Kidney (tissue), 14 donors: Measurements from ENCODE around the gene NIN. TPM values are rescaled to one million over a fixed set of nuclear protein-coding genes. Genes with fewer than 3 reads are reported as not detected.

Experiments
- DNase-seq, 5 donors: peaks; one replicate each; pipeline ENCODE4 v3.0.0-alpha.2; 2013 to 2020
- FAIRE-seq: peaks from 2 replicates; lab custom pipeline; 2012; peaks lifted over from hg19 to GRCh38; lab: Jason Lieb, UNC
- H3K27ac ChIP-seq, 2 donors: one replicate each; pipeline ENCODE4 v1.7.0; 2013; ENCODE audit warnings: low read depth in 2 of 2, low read length in 2 of 2, inconsistent platforms in 1 of 2
- H3K27me3 ChIP-seq: one replicate; pipeline ENCODE4 v1.7.1; 2013; ENCODE audit warnings: low read length, inconsistent platforms; ENCODE audit not compliant: control insufficient read depth, insufficient read depth
- H3K36me3 ChIP-seq, 3 donors: one replicate each; pipeline versions ENCODE4 v1.7.0 to v1.7.1; 2013; ENCODE audit warnings: low read length in 3 of 3, control low read depth in 1 of 3, inconsistent platforms in 1 of 3; ENCODE audit not compliant: insufficient read depth in 3 of 3, control insufficient read depth in 2 of 3
- H3K4me1 ChIP-seq, 3 donors: one replicate each; pipeline versions ENCODE4 v1.7.0 to v1.7.1; 2013; ENCODE audit warnings: low read length in 3 of 3, inconsistent platforms in 1 of 3, low read depth in 1 of 3; ENCODE audit not compliant: control insufficient read depth in 2 of 3, insufficient read depth in 2 of 3
- H3K4me3 ChIP-seq, 3 donors: one replicate each; pipeline versions ENCODE4 v1.7.0 to v1.8.1; 2013; ENCODE audit warnings: low read length in 3 of 3, control low read depth in 1 of 3, inconsistent platforms in 1 of 3
- H3K9ac ChIP-seq, 3 donors: one replicate each; pipeline versions ENCODE4 v1.7.0 to v1.7.1; 2013; ENCODE audit warnings: low read length in 3 of 3, control low read depth in 1 of 3, inconsistent platforms in 1 of 3
- H3K9me3 ChIP-seq, 3 donors: one replicate each; pipeline versions ENCODE4 v1.7.0 to v1.7.1; 2013; ENCODE audit warnings: low read length in 3 of 3, control low read depth in 1 of 3, inconsistent platforms in 1 of 3; ENCODE audit not compliant: control insufficient read depth in 2 of 3, insufficient read depth in 1 of 3
- intact Hi-C: fragments of 100-400 bp; cut with DNase I; formaldehyde crosslinking; loops from one replicate; pipeline ENCODE4 v1.11.1; 2022
- polyA plus RNA-seq: library from polyadenylated mRNA; stranded (reverse); fragments of 350-450 nt; fragmentation: Illumina TruSeq; extraction: RNeasy Lipid Tissue Mini Kit (QIAGEN cat#74804); gene quantifications from one replicate; pipeline ENCODE4 v1.2.3, GENCODE V29; 2014; ENCODE audit warnings: low read depth, low replicate concordance; ENCODE audit not compliant: insufficient read depth
- total RNA-seq: library from RNA; stranded (reverse); fragmentation: NEBNext Ultra II Directional; extraction: Animal tissue kit (Norgen Biotek cat#: 25700); gene quantifications from one replicate; pipeline ENCODE4 v1.2.1, GENCODE V29; 2021
- TF ChIP-seq, protein P1 (sequence below): IDR thresholded peaks from 3 replicates; pipeline ENCODE4 v1.5.1; 2012; ENCODE audit warnings: mild to moderate bottlenecking, moderate library complexity, borderline replicate concordance; ENCODE audit not compliant: insufficient read depth; ENCODE audit errors: extremely low read depth
- donor health status: control.
- donor health status: control.
- donor health status: control.
- donor health status: control.
- donor health status: control.
- donor health status: DM: yes; HTN: yes; CAD: no.
- donor health status: Normal renal cell carcinoma (clear cell type).

The NIN gene
- total and polyA plus RNA-seq, 2 donors from 2014 or later, result 3.6 to 40.0 TPM

DNA sequence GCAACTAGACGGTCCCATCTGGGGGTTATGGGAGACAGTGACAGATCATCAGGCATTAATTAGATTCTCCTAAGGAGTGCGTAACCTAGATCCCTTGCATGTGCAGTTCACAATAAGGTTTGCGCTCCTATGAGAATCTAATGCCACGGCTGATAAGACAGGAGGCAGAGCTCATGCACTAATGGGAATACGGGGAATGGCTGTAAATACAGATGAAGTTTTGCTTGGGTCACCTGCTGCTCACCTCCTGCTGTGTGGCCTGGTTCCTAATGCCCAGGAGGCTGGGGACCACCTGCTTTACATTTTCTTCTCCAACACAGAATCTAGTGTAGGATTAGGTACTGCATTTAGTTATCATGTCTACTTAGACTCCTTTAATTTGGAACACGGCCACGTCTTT, 113.2 kb downstream of the NIN start:
- no peaks in the 10 kb centered on the region for H3K4me1 ChIP-seq
- no peaks in the 10 kb centered on the region for H3K9me3 ChIP-seq
- peak in 1 of 5 donors; percentile 7 for DNase-seq
- H3K27me3 ChIP-seq, result no peaks in the 10 kb centered on the region
- no peak overlapping the region for H3K27ac ChIP-seq
- intact Hi-C loops, result no loop called here
- TF ChIP-seq, protein P1, sequence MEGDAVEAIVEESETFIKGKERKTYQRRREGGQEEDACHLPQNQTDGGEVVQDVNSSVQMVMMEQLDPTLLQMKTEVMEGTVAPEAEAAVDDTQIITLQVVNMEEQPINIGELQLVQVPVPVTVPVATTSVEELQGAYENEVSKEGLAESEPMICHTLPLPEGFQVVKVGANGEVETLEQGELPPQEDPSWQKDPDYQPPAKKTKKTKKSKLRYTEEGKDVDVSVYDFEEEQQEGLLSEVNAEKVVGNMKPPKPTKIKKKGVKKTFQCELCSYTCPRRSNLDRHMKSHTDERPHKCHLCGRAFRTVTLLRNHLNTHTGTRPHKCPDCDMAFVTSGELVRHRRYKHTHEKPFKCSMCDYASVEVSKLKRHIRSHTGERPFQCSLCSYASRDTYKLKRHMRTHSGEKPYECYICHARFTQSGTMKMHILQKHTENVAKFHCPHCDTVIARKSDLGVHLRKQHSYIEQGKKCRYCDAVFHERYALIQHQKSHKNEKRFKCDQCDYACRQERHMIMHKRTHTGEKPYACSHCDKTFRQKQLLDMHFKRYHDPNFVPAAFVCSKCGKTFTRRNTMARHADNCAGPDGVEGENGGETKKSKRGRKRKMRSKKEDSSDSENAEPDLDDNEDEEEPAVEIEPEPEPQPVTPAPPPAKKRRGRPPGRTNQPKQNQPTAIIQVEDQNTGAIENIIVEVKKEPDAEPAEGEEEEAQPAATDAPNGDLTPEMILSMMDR, result no peak
- H3K9ac ChIP-seq, result no peak overlapping the region
- no peak overlapping the region for H3K4me3 ChIP-seq
- peaks cover 0 to 4% (median 0%) of the 10 kb centered on the region in 3 donors for H3K36me3 ChIP-seq
- FAIRE-seq, result no peak

DNA sequence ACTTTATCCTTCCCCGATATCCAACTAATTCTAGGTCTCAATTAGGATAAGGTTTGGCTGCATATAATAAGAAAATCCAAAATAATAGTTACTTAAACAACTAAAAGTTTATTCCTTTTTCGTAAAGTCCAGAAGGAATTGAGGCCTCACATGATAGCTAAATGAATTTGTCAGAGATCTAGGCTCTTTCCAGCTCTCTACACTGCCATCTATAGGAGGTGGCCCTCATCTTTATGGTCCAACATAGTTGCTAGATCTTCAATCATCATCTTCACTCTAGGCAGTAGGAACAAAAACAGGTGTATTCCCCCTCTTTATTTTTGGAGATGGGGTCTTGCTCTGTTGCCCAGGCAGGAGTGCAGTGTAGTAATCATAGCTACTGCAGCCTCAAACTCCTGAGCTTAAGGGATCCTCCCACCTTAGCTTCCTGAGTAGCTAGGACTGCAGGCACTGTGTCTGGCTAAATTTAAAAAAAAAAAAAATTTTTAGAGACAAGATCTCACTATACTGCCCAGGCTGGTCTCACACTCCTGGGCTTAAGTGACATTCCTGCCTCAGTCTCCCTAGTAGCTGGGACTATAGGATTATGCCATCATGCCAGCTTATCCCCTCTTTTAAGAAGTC, 116.4 kb downstream of the NIN start:
- Histone ChIP-seq H3K36me3 (no peaks in the 10 kb centered on the region), H3K9me3 (no peaks in the 10 kb centered on the region), H3K27ac (no peak overlapping the region), H3K27me3 (no peaks in the 10 kb centered on the region), H3K4me1 (no peaks in the 10 kb centered on the region), H3K9ac (no peak overlapping the region), H3K4me3 (no peak overlapping the region)
- DNase-seq, result peak in 1 of 5 donors; percentile 50
- TF ChIP-seq, protein P1, result peak; percentile 46
- intact Hi-C loops, result no loop called here
- FAIRE-seq, result peak; percentile 78

DNA sequence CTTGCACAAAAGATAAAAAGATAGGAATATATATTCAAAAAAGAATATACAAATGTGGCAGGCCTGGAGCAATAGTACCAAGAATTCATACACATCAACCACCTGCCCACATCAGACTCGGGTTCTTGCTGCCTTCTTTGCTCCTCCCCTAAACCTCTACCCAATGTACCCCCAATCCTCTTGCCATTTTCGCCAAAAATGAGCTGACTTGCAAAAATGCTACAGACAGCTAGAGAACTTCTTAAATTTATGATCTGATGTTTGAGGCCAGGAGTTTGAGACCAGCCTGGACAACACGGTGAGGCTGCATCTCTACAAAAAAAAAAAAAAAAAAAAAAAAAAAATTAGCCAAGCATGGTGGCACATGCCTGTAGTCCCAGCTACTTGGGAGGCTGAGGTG, 119.9 kb downstream of the NIN start:
- Histone ChIP-seq H3K9me3 (no peaks in the 10 kb centered on the region), H3K4me1 (no peaks in the 10 kb centered on the region), H3K27ac (no peak overlapping the region), H3K9ac (no peak overlapping the region), H3K36me3 (no peaks in the 10 kb centered on the region), H3K4me3 (no peak overlapping the region), H3K27me3 (no peaks in the 10 kb centered on the region)
- TF ChIP-seq, protein P1, result no peak
- intact Hi-C loops, result no loop called here
- FAIRE-seq (no peak), DNase-seq (no peak)
